Calu3 (cell line): ENCODE results near the gene CRYBG1. TPM values are rescaled to one million over a fixed set of nuclear protein-coding genes. Genes with fewer than 3 reads are reported as not detected.

Source experiments
- BruUV-seq: library from RNA; stranded (reverse); fragments of 400-500 nt; replicated peaks from 2 replicates; lab custom pipeline; 2021; lab: Mats Ljungman, UMichigan
- CTCF ChIA-PET: fragments of 300-600 bp; sonication (Branson Sonifier 250); formaldehyde crosslinking; loops from one replicate; lab custom pipeline; 2022; ENCODE audit warnings: antibody characterized with exemption; lab: Charles Lee
- DNase-seq: peaks from one replicate; pipeline ENCODE4 v3.0.0; 2022
- H3K27ac Mint-ChIP-seq: one replicate; pipeline ENCODE4 v1.8.0; 2022; ENCODE audit warnings: mixed read lengths; ENCODE audit not compliant: unreplicated experiment
- H3K27me3 Mint-ChIP-seq: one replicate; pipeline ENCODE4 v1.8.0; 2022; ENCODE audit warnings: mixed read lengths; ENCODE audit not compliant: unreplicated experiment
- H3K36me3 Mint-ChIP-seq: one replicate; pipeline ENCODE4 v1.8.0; 2022; ENCODE audit warnings: mild to moderate bottlenecking, moderate library complexity, mixed read lengths; ENCODE audit not compliant: insufficient read depth, unreplicated experiment
- H3K4me1 Mint-ChIP-seq: one replicate; pipeline ENCODE4 v1.8.0; 2022; ENCODE audit warnings: mild to moderate bottlenecking, low read depth, mixed read lengths; ENCODE audit not compliant: unreplicated experiment
- H3K4me3 Mint-ChIP-seq: one replicate; pipeline ENCODE4 v1.8.0; 2022; ENCODE audit warnings: mild to moderate bottlenecking, low read depth, moderate library complexity, mixed read lengths; ENCODE audit not compliant: unreplicated experiment
- H3K9me3 Mint-ChIP-seq: one replicate; pipeline ENCODE4 v1.8.0; 2022; ENCODE audit warnings: low read depth, mixed read lengths; ENCODE audit not compliant: unreplicated experiment
- intact Hi-C: fragments of 100-400 bp; cut with micrococcal nuclease; formaldehyde crosslinking; loops from one replicate; pipeline ENCODE4 v1.10.0; 2022; ENCODE audit not compliant: unreplicated experiment
- total RNA-seq: library from RNA; stranded (reverse); gene quantifications from 2 replicates; pipeline ENCODE4 v1.2.3, GENCODE V29; 2022
- TF ChIP-seq, protein P1 (sequence below): fragments of 200-600 bp; IDR thresholded peaks from one replicate; pipeline ENCODE4 v1.8.0; 2022; ENCODE audit warnings: antibody characterized with exemption; ENCODE audit not compliant: unreplicated experiment

Gene CRYBG1
- total RNA-seq, 1 experiment from 2014 or later: 40.7 TPM

DNA sequence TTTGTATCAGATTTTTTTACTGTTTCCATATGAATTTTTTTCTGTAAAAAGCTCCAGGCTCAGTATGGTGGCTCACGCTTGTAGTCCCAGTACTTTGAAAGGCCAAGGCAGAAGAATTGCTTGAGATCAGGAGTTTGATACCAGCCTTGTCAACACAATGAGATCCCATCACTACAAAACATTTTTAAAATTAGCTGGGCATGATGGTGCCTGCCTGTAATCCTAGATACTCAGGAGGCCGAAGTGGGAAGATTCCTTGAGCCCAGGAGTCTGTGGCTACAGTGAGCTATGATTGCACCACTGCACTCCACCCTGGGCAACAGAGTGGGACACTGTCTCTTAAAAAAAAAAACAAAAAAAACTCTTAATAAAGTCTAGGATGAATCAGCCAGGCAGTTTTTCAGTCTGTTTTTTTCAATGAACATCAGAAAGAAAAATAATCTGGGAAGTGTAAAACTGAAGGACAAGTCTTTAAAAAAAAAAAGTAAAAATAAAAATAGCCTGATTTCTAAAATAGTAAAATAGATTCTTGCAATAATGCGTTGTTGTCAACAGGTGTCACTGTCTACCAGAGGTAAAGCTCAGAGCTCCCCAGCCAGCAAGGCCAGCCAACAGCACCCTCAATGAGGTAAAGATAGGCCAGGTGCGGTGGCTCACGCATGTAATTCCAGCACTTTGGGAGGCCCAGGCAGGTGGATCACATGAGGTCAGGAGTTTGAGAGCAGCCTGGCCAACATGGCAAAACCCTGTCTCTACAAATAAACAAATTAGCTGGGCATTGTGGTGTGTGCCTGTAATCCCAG is 25.7 kb upstream of the CRYBG1 start:
- Mint-ChIP-seq H3K9me3 (no peaks in the 10 kb centered on the region), H3K27me3 (peaks cover 8% of the 10 kb centered on the region), H3K4me3 (no peak overlapping the region), H3K27ac (no peak overlapping the region), H3K36me3 (no peaks in the 10 kb centered on the region), H3K4me1 (peaks cover 14% of the 10 kb centered on the region)
- intact Hi-C loops: loop anchor here (1.0 to 5.0 kb wide), 3 partner anchors 111 to 662 kb away; no protein-coding TSS in a partner anchor
- BruUV-seq: no TSS peak
- peak; percentile 53 for DNase-seq
- TF ChIP-seq, protein P1, sequence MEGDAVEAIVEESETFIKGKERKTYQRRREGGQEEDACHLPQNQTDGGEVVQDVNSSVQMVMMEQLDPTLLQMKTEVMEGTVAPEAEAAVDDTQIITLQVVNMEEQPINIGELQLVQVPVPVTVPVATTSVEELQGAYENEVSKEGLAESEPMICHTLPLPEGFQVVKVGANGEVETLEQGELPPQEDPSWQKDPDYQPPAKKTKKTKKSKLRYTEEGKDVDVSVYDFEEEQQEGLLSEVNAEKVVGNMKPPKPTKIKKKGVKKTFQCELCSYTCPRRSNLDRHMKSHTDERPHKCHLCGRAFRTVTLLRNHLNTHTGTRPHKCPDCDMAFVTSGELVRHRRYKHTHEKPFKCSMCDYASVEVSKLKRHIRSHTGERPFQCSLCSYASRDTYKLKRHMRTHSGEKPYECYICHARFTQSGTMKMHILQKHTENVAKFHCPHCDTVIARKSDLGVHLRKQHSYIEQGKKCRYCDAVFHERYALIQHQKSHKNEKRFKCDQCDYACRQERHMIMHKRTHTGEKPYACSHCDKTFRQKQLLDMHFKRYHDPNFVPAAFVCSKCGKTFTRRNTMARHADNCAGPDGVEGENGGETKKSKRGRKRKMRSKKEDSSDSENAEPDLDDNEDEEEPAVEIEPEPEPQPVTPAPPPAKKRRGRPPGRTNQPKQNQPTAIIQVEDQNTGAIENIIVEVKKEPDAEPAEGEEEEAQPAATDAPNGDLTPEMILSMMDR: peak; percentile 76
- CTCF ChIA-PET: interaction anchor here (0.6 to 1.2 kb wide), 9 partner anchors 10 to 1706 kb away, joined by 3 to 7 read pairs (median 3); no protein-coding TSS in a partner anchor

DNA sequence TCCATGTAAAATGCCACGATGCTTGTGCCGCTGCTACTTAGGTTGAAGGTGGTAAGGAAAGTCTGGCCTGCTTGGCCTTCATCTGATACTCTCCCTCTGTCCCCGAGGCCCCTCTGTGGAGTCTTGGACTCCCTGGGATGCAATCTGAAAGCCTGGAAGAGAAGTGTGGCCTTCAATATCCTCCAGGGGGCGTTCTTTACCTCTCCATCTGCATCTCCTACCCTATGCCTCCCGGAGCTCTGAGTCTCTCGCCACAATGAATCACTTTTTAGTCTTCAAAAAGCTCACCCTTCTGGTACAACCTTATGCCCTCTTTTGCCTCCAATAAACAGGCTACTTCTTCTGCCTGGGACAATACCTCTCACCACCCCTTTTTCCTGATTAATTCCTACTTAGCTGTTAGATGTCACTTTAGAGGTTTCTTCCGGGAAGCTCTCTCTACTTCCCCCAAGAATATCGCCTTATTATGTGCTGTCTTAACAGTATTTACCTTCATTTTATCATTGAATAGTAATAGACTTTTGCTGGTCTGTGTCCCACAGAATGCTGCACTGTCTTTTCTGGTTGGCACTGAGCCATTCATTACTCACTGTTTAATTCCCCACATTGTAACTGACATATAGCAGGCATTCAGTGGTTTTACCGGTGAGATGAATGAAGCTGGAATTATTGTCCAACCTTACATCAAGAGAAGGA is 21.0 kb upstream of the CRYBG1 start:
- BruUV-seq: no TSS peak
- TF ChIP-seq, protein P1: peak; percentile 75
- CTCF ChIA-PET: interaction anchor here (0.6 to 2.2 kb wide), 13 partner anchors 12 to 658 kb away, joined by 3 to 17 read pairs (median 4); partner anchors contain the start of genes ATG5 and CRYBG1
- Mint-ChIP-seq H3K27me3 (no peaks in the 10 kb centered on the region), H3K27ac (peak overlapping the region; percentile 60), H3K4me1 (peaks cover 12% of the 10 kb centered on the region), H3K9me3 (no peaks in the 10 kb centered on the region), H3K4me3 (peak overlapping the region; percentile 44), H3K36me3 (no peaks in the 10 kb centered on the region)
- intact Hi-C loops: loop anchor here (2.0 to 5.0 kb wide), 2 partner anchors 15 to 228 kb away; no protein-coding TSS in a partner anchor
- peak; percentile 70 for DNase-seq

DNA sequence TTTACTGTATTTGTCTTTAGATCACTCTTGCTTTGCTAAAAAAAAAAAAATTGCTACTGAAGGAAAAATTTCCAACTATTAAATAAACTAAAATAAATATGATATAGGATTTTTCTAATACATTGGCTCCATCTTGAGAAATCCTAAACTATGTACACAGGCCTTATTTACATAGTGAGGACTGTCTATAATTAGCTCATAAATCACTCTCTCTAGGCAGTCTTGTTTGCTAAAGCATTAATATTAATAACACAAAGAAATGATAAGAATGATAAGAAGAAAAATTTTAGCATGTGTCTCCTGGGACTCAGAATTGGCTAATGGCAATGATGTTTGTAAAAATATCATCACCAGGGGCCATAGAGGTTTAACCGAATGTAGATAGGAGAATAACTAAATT is 13.3 kb upstream of the CRYBG1 start:
- TF ChIP-seq, protein P1: no peak
- H3K36me3 Mint-ChIP-seq: no peaks in the 10 kb centered on the region
- intact Hi-C loops: no loop called here
- H3K27ac Mint-ChIP-seq: no peak overlapping the region
- CTCF ChIA-PET: interaction anchor here (0.6 to 1.4 kb wide), 3 partner anchors 11 to 104 kb away, joined by 4 to 5 read pairs (median 4); partner anchors contain the start of gene CRYBG1
- no peaks in the 10 kb centered on the region for H3K9me3 Mint-ChIP-seq
- no peak for DNase-seq
- no TSS peak for BruUV-seq
- no peak overlapping the region for H3K4me3 Mint-ChIP-seq
- H3K4me1 Mint-ChIP-seq: no peaks in the 10 kb centered on the region
- H3K27me3 Mint-ChIP-seq: no peaks in the 10 kb centered on the region

DNA sequence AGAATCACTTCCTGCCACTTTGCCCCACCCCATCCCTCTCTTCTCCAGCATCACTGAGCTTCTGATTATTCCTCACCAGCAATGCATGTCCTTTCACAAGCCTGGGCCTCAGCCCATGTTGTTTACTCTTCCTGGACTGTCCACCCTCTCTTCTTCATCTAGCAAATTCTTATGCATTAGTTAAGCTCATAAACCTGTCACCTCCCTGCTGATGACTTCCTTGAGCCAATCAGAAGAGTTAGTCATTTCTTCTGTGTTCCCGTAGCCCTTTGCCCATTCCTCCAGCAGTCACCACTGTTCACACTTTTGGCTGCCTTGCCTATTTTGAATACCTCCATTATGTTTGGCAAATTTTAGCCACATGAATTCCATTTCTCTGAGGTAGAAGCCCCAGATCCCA is 4.1 kb upstream of the CRYBG1 start:
- Mint-ChIP-seq H3K4me3 (no peak overlapping the region), H3K27ac (no peak overlapping the region), H3K27me3 (no peaks in the 10 kb centered on the region), H3K36me3 (peaks cover 16% of the 10 kb centered on the region), H3K9me3 (peaks cover 3% of the 10 kb centered on the region), H3K4me1 (peaks cover under 1% of the 10 kb centered on the region)
- TF ChIP-seq, protein P1: no peak
- no peak for DNase-seq
- no TSS peak for BruUV-seq
- intact Hi-C loops: no loop called here
- CTCF ChIA-PET: interaction anchor here (1.3 kb wide), 1 partner anchor 17 kb away, joined by 3 read pairs; no protein-coding TSS in a partner anchor
